Measurements from ENCODE around the gene IGF1R.

DNA sequence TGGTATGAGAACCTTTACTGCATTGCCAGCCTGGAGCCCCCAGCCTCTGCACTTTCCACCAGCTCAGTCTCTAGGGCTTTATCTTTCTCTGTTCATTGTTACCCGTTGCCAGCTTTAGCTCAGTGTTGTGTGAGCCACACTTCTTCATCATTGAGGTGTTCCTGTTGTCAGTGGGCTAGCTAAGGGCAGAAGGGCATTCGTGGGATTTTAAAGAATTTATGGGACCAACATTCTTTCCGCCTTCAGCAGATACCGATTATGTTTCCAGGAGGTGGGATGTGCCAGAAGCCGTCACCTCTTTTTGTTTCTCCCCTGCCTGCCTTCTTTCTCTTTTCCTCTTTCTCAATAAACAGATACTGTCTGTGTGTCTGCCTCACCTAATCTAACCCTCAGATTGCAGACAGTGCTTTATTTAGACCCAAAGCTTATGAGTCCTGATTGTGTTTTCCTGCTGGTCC, 294.7 kb downstream of the IGF1R start:
- TF ChIP-seq TBP (CRISPR knock-in tag; IDR thresholded peaks at IDR 0.05) (no peak), RNF2 (conservative IDR thresholded peaks at IDR 0.05; ENCODE audit: low read depth) (no peak), ZSCAN29 (CRISPR knock-in tag; conservative IDR thresholded peaks at IDR 0.05) (no peak), CTCF (CRISPR knock-in tag; IDR thresholded peaks at IDR 0.05) (no peak), ZNF775 (CRISPR knock-in tag; IDR thresholded peaks at IDR 0.05; ENCODE audit: borderline replicate concordance) (no peak), FOXM1 (CRISPR knock-in tag; IDR thresholded peaks at IDR 0.05) (no peak), FOXP1 (IDR thresholded peaks at IDR 0.05) (no peak), FOXP1 (CRISPR knock-in tag; IDR thresholded peaks at IDR 0.05) (no peak), FOXO4 (CRISPR knock-in tag; conservative IDR thresholded peaks at IDR 0.05) (no peak), ZNF407 (CRISPR knock-in tag; IDR thresholded peaks at IDR 0.05; ENCODE audit: not compliant biosample characterization) (no peak), RAD21 (CRISPR knock-in tag; IDR thresholded peaks at IDR 0.05) (no peak), FOXK2 (IDR thresholded peaks at IDR 0.05) (no peak)
- TF ChIP-seq, protein P1, sequence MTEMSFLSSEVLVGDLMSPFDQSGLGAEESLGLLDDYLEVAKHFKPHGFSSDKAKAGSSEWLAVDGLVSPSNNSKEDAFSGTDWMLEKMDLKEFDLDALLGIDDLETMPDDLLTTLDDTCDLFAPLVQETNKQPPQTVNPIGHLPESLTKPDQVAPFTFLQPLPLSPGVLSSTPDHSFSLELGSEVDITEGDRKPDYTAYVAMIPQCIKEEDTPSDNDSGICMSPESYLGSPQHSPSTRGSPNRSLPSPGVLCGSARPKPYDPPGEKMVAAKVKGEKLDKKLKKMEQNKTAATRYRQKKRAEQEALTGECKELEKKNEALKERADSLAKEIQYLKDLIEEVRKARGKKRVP (CRISPR knock-in tag; IDR thresholded peaks at IDR 0.05), result no peak
